Thoracic aorta (tissue), 2 donors: Measurements from ENCODE around the gene NLRC4. TPM values are rescaled to one million over a fixed set of nuclear protein-coding genes. Genes with fewer than 3 reads are reported as not detected.

ENCODE experiments used
- ATAC-seq: fragments of 150-250 bp; one replicate; pipeline ENCODE4 v1.8.0; 2017; ENCODE audit warnings: low read depth; ENCODE audit not compliant: insufficient number of reproducible peaks, low FRiP score
- DNase-seq: peaks from one replicate; pipeline ENCODE4 v3.0.0-alpha.2; 2020; ENCODE audit warnings: low spot score
- H3K27ac ChIP-seq, 2 donors: fragments of 200-600 bp; sonication (generic); 1 replicate in 1 of 2; 2 replicates in 1 of 2; pipeline ENCODE4 v1.5.1; 2016; ENCODE audit warnings: mild to moderate bottlenecking in 2 of 2, moderate library complexity in 2 of 2
- H3K27me3 ChIP-seq: fragments of 200-600 bp; sonication (generic); replicated peaks from 2 replicates; pipeline ENCODE4 v1.6.0; 2016; ENCODE audit warnings: mild to moderate bottlenecking; ENCODE audit not compliant: insufficient read depth
- H3K36me3 ChIP-seq: fragments of 200-600 bp; sonication (generic); one replicate; pipeline ENCODE4 v1.5.1; 2016
- H3K4me1 ChIP-seq, 2 donors: fragments of 200-600 bp; sonication (generic); 1 replicate in 1 of 2; 2 replicates in 1 of 2; pipeline versions ENCODE4 v1.5.1 to v1.6.0; 2016; ENCODE audit warnings: low read depth in 2 of 2, mild to moderate bottlenecking in 1 of 2; ENCODE audit not compliant: control insufficient read depth in 1 of 2
- H3K4me3 ChIP-seq: fragments of 200-600 bp; sonication (generic); 2 replicates; pipeline ENCODE4 v1.5.1; 2016; ENCODE audit warnings: mild to moderate bottlenecking
- H3K9me3 ChIP-seq: fragments of 200-600 bp; sonication (generic); 2 replicates; pipeline ENCODE4 v1.5.1; 2016
- total RNA-seq, 2 donors: library from RNA; depleted of rRNA; stranded (reverse); fragments of >200 nt; gene quantifications; one replicate each; pipeline versions ENCODE4 v1.1.0 to v1.2.3, GENCODE V29; 2016
- TF ChIP-seq, protein P1 (sequence below): fragments of 200-600 bp; sonication (generic); IDR thresholded peaks from one replicate; pipeline ENCODE4 v1.5.1; 2019; ENCODE audit warnings: antibody characterized with exemption

The NLRC4 gene
- total RNA-seq, 2 donors from 2014 or later: 0.81 to 2.2 TPM

DNA sequence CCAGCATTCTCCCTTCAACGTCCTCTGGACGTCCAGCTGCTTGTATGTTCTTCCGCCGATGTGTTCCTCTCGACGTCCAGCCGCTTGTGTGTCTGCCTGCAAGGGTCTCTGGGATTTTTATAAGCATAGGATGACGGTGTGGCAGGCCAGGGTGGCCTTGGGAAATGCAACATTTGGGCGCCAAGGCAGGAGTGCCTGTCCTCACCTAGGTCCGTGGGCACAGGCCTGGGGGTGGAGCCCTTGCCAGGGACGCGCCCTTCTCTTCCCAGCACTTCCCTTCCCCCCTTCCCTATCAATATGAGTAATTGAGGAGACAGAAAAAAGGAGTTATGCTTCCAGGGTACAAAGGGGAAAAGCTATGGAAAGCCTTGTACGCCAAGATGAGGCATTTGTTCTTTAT is 6.4 kb downstream of the NLRC4 start:
- no peaks in the 10 kb centered on the region for H3K27me3 ChIP-seq
- no peak overlapping the region for H3K4me3 ChIP-seq
- ATAC-seq (no peak), DNase-seq (no peak)
- no peak overlapping the region for H3K27ac ChIP-seq
- H3K9me3 ChIP-seq: no peaks in the 10 kb centered on the region
- TF ChIP-seq, protein P1, sequence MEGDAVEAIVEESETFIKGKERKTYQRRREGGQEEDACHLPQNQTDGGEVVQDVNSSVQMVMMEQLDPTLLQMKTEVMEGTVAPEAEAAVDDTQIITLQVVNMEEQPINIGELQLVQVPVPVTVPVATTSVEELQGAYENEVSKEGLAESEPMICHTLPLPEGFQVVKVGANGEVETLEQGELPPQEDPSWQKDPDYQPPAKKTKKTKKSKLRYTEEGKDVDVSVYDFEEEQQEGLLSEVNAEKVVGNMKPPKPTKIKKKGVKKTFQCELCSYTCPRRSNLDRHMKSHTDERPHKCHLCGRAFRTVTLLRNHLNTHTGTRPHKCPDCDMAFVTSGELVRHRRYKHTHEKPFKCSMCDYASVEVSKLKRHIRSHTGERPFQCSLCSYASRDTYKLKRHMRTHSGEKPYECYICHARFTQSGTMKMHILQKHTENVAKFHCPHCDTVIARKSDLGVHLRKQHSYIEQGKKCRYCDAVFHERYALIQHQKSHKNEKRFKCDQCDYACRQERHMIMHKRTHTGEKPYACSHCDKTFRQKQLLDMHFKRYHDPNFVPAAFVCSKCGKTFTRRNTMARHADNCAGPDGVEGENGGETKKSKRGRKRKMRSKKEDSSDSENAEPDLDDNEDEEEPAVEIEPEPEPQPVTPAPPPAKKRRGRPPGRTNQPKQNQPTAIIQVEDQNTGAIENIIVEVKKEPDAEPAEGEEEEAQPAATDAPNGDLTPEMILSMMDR: no peak
- no peaks in the 10 kb centered on the region for H3K4me1 ChIP-seq
- H3K36me3 ChIP-seq: no peaks in the 10 kb centered on the region

DNA sequence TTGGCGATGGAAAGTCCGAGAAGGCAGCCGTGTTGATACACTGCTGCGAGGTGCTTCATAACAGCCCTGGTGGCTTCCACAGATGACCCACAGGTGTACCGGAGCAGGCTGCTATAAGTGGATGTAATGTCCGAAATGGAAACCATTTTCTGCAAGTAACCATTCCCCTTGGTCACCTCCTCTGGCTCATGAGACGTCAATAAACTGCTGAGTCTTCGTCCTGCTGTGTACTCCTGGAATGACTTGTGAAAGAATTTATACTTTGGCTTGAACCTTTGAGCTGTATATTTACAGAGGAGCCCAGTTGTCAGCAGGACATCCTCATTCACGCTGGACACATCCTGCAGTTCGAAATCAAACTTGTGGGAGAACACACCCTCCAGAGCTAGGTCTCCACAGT is 14.4 kb downstream of the NLRC4 start:
- H3K27ac ChIP-seq: no peak overlapping the region
- no peak for DNase-seq
- no peaks in the 10 kb centered on the region for H3K36me3 ChIP-seq
- H3K27me3 ChIP-seq: no peaks in the 10 kb centered on the region
- TF ChIP-seq, protein P1: no peak
- H3K9me3 ChIP-seq: no peaks in the 10 kb centered on the region
- no peak for ATAC-seq
- H3K4me3 ChIP-seq: no peak overlapping the region
- H3K4me1 ChIP-seq: no peaks in the 10 kb centered on the region

DNA sequence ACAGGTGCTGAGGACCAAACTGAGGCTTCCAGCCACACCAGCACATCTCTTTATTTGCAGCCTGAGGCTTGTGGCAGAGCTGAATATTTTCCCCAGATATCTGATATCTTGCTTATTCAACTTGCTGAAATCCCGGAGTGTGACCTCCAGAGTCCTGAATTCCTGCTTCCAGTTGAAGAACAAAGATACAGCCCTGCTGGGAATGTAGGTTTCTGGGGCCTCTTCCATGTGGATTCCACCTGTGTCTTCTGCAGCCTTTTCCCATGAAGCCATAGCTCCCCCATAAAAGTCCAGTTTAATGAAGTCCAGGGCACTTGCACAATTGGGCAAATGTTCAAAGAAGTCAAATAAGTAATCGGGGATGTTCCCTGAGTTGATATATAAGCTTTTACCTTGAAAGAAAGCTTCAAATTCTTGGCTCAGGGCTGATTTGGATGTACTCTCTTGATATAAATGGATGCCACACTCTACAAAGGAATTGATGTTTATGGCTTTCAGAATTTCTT is 14.9 kb downstream of the NLRC4 start:
- Histone ChIP-seq H3K27ac (no peak overlapping the region), H3K36me3 (no peaks in the 10 kb centered on the region), H3K27me3 (no peaks in the 10 kb centered on the region), H3K9me3 (no peaks in the 10 kb centered on the region), H3K4me3 (no peak overlapping the region), H3K4me1 (no peaks in the 10 kb centered on the region)
- ATAC-seq (no peak), DNase-seq (no peak)
- TF ChIP-seq, protein P1: no peak

DNA sequence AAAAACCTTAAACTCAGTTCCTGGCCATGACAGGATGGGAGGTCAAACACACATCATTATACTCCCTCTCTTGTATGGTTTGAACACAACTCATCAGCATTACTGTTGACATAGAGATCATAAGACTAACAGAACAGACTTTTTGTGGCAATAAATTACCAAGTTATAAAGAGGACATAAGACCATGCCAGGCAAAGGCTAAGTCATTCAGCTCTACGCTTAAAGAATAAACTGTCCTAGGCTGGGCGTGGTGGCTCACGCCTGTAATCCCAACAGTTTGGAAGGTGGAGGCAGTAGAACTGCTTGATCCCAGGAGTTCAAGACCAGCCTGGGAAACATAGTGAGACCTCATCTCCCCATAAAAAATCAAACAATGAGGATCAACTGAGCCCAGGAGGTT is 16.4 kb downstream of the NLRC4 start:
- ATAC-seq: no peak
- Histone ChIP-seq H3K27ac (no peak overlapping the region), H3K27me3 (no peaks in the 10 kb centered on the region), H3K4me3 (no peak overlapping the region), H3K4me1 (no peaks in the 10 kb centered on the region), H3K9me3 (no peaks in the 10 kb centered on the region), H3K36me3 (no peaks in the 10 kb centered on the region)
- TF ChIP-seq, protein P1: no peak
- DNase-seq: no peak

DNA sequence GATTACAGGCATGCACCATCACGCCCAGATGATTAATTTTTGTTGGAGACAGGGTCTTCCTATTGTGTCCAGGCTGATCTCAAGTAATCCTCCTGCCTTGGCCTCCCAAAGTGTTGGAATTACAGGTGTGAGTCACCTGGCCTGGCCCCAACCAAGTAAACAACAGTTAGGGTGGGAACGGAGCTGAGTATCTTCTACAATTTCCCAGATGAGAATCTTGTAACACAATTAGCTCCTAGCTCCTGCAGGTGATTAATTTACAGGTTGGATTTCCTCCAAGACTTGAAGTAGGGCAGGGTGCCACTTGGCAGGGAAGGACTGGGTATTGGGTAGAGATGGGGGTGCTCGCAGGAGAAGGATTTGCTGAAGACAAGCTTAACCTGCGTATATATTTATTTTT is 17.8 kb downstream of the NLRC4 start:
- no peak for DNase-seq
- no peak for ATAC-seq
- Histone ChIP-seq H3K9me3 (no peaks in the 10 kb centered on the region), H3K4me1 (no peaks in the 10 kb centered on the region), H3K27me3 (no peaks in the 10 kb centered on the region), H3K4me3 (no peak overlapping the region), H3K36me3 (no peaks in the 10 kb centered on the region), H3K27ac (no peak overlapping the region)
- TF ChIP-seq, protein P1: no peak
